Measurements from ENCODE around the gene OR5K3.
A peak's percentile ranks its signal among the peaks of the same experiment; 100 is the strongest.

The OR5K3 gene, protein sequence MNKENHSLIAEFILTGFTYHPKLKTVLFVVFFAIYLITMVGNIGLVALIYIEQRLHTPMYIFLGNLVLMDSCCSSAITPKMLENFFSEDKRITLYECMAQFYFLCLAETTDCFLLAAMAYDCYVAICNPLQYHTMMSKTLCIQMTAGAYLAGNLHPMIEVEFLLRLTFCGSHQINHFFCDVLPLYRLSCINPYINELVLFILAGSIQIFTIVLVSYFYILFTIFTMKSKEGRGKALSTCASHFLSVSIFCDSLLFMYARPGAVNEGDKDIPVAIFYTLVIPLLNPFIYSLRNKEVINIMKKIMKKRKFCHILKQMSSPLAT

DNA sequence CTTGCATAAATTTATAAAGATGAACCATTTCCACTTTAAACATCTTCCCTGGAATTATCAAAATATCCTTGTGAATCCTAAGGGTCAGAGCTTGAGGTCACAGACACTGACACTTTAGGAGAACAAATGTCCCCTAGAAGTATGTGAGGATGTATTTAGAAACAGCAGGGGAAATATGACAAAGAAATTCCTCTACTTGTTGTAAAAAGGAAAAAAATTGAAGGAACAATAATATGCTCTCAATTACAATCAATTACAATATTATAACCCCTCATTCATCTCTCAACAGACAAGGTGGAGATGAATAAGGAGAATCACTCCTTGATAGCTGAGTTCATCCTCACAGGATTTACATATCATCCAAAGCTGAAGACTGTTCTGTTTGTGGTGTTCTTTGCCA lies at the start of gene OR5K3:
Gene OR5K3 (plus strand): TSS at position 301 of the 400 bp plus-strand sequence. CDS start 0 bp downstream, at position 301.
- no peak within 1 kb of the TSS for H3K27ac ChIP-seq
- TF ChIP-seq, protein P1, sequence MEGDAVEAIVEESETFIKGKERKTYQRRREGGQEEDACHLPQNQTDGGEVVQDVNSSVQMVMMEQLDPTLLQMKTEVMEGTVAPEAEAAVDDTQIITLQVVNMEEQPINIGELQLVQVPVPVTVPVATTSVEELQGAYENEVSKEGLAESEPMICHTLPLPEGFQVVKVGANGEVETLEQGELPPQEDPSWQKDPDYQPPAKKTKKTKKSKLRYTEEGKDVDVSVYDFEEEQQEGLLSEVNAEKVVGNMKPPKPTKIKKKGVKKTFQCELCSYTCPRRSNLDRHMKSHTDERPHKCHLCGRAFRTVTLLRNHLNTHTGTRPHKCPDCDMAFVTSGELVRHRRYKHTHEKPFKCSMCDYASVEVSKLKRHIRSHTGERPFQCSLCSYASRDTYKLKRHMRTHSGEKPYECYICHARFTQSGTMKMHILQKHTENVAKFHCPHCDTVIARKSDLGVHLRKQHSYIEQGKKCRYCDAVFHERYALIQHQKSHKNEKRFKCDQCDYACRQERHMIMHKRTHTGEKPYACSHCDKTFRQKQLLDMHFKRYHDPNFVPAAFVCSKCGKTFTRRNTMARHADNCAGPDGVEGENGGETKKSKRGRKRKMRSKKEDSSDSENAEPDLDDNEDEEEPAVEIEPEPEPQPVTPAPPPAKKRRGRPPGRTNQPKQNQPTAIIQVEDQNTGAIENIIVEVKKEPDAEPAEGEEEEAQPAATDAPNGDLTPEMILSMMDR (conservative IDR thresholded peaks at IDR 0.05) = no peak
- no peak for TF ChIP-seq ZFX (IDR thresholded peaks at IDR 0.05)

DNA sequence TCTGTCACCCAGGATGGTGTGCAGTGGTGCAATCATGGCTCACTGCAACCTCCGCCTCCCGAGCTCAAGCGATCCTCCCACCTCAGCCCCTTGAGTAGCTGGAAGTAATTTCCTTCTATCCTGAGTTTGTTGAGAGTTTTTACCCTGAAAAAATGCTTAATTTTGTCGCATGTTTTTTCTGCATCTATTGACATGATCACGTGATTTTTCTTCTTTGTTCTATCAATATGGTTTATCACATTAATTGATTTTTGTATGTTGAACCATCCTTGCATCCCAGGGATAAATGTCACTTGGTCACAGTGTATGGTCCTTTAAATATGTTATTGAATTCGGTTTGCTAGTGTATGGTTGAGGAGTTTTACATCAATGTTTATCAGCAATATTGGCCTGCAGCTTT lies 48.7 kb upstream of the OR5K3 start:
- TF ChIP-seq, protein P1 (conservative IDR thresholded peaks at IDR 0.05) = no peak
- TF ChIP-seq ZFX (IDR thresholded peaks at IDR 0.05) = no peak
- H3K27ac ChIP-seq = no peak overlapping the region

DNA sequence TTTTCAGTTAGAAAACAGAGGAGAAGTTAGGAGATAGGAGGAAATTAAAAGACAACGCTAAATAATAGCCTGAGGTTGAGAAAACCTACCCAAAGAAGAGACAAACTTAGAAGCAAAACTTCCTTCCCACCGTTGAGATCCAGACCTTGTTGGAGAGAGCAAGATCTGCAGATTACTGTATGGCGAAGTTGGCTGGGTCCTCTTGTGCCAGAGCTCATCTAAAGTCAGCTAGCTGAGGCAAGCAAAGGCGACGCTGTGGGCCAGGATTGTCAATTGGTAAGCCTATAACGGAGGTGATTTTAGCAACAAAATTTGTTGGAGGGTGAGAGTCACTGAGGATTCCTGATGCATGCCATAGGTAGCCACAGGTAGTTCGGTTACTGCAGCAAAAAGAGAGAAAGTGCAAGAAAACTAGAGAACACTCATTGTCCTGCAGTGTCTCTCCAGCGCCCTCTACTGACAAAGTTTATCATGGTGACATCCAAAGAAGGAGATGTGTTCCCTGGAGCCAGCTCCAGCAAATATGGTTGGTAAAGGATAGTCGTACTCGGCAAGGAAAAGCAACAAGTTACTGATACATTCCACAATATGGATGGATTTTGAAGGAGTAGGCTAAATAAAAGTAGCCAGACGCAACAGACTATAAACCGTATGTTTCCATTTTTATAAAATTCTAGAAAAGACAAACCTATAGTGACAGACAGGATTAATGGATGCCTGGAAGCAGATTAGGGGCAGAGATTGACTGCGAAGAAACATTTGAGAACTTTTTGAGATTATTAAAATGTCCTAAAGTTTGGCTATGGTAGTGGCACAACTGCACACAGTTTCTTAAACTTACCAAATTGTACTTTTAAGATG lies 46.6 kb upstream of the OR5K3 start:
- TF ChIP-seq ZFX (IDR thresholded peaks at IDR 0.05) = no peak
- TF ChIP-seq, protein P1 (conservative IDR thresholded peaks at IDR 0.05) = peak; percentile 89
- H3K27ac ChIP-seq = no peak overlapping the region

DNA sequence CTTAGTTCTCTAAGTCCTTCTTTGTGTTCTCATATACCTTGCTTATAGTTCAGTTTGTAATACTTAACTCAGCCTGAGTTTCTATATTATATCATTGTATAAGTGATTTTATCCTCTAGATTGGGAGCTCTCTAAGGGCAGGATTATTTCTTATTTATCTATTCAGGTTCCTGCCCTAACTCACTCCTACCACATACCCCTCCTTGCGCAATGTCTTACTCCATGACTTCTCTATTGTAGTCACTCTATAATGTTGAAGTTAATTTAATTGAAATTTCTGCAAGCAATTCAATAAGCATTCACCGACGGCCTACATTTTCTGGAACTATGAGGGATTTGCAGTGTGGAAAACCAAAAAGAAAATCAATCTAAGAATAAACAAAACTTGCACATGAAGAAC lies 40.4 kb upstream of the OR5K3 start:
- TF ChIP-seq, protein P1 (conservative IDR thresholded peaks at IDR 0.05) = no peak
- TF ChIP-seq ZFX (IDR thresholded peaks at IDR 0.05) = no peak
- H3K27ac ChIP-seq = no peak overlapping the region

DNA sequence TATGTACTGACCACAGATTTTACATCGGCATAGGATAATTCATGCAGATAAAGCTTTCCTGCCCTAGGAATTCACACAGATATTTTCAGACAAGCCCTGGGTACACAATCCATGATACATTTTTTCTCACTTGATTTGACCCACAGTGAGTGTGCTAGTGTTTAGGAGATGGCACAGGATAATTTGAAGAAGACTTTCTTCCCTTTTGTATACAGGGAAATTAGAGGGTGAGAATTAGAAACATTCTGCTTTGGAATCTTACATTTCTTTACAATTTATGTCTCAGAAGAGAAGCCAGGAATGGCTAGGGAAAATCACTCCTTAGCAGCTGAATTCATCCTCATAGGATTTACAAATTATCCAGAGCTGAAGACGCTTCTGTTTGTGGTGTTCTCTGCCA lies 36.9 kb upstream of the OR5K3 start, which contains the start of gene OR5K4:
Gene OR5K4 (plus strand): TSS at position 301 of the 400 bp plus-strand sequence. CDS start 0 bp downstream, at position 301.
- H3K27ac ChIP-seq = no peak within 1 kb of the TSS
- TF ChIP-seq, protein P1 (conservative IDR thresholded peaks at IDR 0.05) = no peak
- no peak for TF ChIP-seq ZFX (IDR thresholded peaks at IDR 0.05)

DNA sequence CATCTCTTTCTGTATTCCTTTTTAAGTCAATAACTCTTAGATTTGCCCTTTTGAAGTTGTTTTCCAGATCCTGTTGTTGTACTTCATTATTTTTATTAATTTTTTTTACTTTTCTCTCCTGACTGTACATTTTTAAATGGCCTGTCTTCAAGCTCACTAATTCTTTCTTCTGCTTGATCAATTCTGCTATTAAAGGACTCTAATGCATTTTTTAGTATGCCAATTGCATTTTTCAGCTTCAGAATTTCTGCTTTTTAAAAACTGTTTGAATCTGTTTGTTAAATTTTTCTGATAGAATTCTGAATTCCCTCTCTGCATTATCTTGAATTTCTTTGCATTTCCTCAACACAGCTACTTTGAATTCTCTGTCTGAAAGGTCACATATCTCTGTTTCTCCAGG lies 31.2 kb upstream of the OR5K3 start:
- H3K27ac ChIP-seq = no peak overlapping the region
- TF ChIP-seq, protein P1 (conservative IDR thresholded peaks at IDR 0.05) = no peak
- no peak for TF ChIP-seq ZFX (IDR thresholded peaks at IDR 0.05)

Data from C4-2B (cell line).